Endometrial microvascular endothelial cells (primary cell): ENCODE measurements around the gene AKR7A3. TPM values are rescaled to one million over a fixed set of nuclear protein-coding genes. Genes with fewer than 3 reads are reported as not detected.
"Not testable (repeated sequence)": the region's sequence is repeated elsewhere in the genome, so short reads cannot be mapped to it uniquely, and the experiment has no call there.

Experiments
- in situ Hi-C: cut with HindIII; loops from 2 replicates; pipeline ENCODE4 v1.10.0; 2017; ENCODE audit warnings: low sequenced_read_pairs, low pct_unique_long_range_greater_than_20kb; ENCODE audit errors: inconsistent ontology term
- total RNA-seq: library from RNA; depleted of rRNA; stranded (reverse); fragments of >200 nt; gene quantifications from one replicate; pipeline ENCODE4 v1.2.3, GENCODE V29; 2015; ENCODE audit errors: inconsistent ontology term

AKR7A3 gene
- total RNA-seq, 1 donor from 2014 or later = not detected

GRCh38 chr1:19268445-19268844 is 20.1 kb downstream of the AKR7A3 start:
- in situ Hi-C loops = no loop called here

DNA sequence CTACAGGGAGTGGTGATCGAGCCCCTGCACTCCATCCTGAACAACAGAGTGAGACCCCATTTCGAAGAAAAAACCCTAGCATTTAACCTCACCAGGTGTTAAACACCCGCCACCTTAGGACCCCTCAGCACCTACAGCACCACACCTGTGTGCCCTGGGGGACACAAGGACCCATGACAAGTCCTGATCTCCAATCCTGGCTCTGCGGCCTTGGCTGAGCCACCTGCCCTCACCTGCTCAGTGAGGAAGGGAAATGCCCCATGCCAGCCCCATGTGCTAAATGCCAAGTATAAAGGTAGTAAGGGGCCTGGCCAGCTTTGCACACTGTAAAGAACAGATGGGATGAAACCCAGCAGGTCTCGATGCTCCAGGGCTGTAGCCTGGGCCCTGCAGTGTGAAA is 25.8 kb downstream of the AKR7A3 start:
- in situ Hi-C loops = no loop called here

- in situ Hi-C loops = no loop called here
Measured at GRCh38 chr1:19262047-19262446, 26.5 kb downstream of the AKR7A3 start.

DNA sequence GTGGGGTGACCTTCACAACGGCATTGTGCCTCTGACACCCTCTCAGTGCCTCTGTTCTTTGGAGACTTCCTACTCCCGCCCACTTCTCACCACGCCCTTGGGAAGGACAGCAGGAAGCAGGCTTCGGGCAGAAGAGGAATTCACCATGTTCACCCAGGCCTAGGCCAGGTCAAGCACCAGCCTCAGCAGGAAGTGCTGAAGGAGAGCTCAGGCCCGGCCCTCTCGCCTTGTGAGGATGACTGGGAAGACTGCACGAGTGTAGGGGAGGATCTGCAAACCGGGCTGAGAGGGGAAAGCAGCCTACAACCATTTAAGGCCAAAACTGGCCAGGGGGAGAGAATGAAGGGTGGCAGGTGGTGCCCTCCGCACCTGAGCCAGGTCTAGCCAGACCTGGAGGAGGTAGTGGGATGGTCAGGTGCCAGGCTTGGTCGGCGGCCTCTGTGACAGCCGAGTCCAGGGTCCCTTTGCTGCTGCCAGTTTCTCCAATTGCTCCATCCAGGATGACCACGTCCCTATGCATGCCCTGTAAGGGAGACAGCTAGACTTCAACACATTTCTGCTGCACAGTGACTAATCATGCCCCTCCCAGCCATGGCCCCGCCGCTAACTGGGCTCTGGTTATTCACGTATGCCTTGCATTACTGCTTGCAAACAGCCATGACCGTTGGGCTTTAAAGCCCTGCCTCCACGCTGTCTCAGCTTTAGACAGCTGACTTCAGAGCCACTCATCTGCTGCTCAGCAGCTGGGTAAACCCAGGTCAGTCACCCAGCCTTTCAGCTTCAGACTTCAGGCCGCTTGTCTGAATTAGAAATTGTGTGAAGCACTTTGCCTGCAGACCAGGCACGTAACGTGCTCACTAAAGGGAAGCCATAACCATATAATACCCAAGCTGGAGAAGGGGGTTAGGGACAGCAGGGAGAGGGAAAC is 28.1 kb downstream of the AKR7A3 start:
- in situ Hi-C loops = no loop called here

- in situ Hi-C loops = no loop called here
Measured at GRCh38 chr1:19258353-19258752, 30.2 kb downstream of the AKR7A3 start.

DNA sequence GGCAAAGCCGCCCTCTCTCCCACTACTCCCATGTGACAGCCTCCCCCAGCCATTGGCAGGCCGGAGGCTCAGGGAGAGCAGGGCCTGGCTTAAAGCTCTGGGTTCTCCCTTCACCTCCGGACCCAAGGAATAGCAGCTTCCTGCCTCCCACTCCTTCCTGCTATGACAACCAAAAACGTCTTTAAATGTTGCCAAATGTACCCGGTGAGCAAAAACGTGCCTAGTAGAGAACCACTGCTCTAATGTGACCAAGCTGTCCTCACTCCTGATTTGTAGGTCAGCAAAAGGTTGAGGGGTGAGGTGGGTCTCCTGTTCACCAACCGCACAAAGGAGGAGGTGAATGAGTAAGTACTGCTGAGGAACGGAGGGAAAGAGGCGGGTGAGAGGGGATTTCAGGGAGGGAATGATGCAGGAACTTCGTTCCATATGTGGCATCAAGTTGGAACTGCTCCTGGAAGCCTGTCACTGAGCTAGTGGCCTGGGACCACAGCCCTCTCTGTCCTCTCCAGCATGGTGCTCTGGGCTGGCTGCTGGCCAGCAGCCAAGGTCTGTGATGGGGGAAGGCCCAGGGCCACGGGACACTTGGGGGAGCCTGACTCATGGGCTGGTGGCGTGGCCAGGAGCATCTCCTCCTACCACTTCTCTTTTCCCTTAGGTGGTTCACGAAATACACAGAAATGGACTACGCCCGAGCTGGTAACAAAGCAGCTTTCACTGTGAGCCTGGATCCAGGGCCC is 31.2 kb downstream of the AKR7A3 start:
- in situ Hi-C loops = no loop called here

DNA sequence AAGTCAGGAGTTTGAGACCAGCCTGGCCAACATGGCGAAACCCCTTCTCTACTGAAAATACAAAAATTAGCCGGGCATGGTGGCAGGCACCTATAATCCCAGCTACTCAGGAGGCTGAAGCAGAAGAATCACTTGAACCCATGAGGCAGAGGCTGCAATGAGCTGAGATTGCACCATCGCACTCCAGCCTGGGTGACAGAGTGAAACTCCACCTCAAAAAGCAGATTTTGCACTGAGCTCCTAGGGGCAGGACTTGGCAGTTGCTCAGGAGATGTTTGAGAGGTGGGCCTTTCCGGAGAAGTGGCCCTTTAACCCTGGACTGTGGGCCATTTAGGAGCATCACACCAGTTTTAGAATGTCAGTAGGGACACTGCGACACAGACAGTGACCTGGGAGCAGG is 32.3 kb downstream of the AKR7A3 start:
- in situ Hi-C loops = not testable (repeated sequence)

DNA sequence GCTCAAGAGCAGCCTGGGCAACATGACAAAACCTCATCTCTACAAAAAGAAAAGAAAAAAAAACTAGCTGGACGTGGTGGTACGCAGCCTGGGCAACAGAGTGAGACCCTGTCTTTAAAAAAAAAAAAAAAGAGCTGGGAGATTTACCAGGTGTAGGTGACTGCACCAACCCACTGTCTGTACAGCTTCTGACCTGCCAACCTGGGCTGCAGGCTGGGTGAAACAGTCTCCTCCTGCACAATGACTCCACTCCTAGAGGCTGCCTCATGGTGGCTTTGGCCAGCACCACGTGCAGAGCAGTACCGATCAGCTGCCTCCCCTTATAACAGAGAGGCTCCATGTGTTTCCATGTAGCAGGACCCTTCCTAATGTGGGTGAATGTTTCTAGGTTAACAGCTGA is 33.3 kb downstream of the AKR7A3 start:
- in situ Hi-C loops = no loop called here

GRCh38 chr1:19254416-19254815 is 34.2 kb downstream of the AKR7A3 start:
- in situ Hi-C loops = no loop called here

- in situ Hi-C loops = no loop called here
Measured at GRCh38 chr1:19251305-19252196, 37.0 kb downstream of the AKR7A3 start, which contains the start of the genes EMC1 and MRTO4. EMC1 (minus strand) TSS chr1:19251524; CDS start chr1:19251509, 15 bp downstream. MRTO4 (plus strand) TSS chr1:19251805; CDS start chr1:19251836, 31 bp downstream.

GRCh38 chr1:19250629-19251304 is 37.8 kb downstream of the AKR7A3 start:
- in situ Hi-C loops = no loop called here

- in situ Hi-C loops = no loop called here
Measured at GRCh38 chr1:19240673-19241538, 47.7 kb downstream of the AKR7A3 start.

DNA sequence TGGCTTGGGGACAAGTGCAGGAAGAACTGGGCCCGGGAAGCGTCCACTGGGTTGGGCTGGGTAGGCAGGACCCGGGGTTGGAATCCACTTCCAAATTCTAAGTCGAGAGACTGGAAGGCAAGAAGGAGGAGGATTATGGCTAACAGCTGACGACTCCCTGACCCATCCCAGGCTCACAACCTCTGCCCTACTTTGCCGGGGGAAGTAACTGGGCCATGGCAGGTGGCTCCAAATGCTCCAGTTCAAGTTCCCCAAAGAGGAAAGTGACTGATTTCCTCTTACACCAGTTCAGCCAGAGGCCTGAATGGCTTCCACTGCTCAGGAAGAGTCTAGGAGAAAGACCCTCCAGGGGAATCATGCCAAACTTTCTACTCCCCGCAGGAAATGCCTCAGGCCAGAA is 48.7 kb downstream of the AKR7A3 start:
- in situ Hi-C loops = no loop called here

GRCh38 chr1:19234224-19234623 is 54.3 kb downstream of the AKR7A3 start:
- in situ Hi-C loops = no loop called here
